ENCODE measurements around the gene RBM23.
A peak's percentile ranks its signal among the peaks of the same experiment; 100 is the strongest.
"Not testable (repeated sequence)": the region's sequence is repeated elsewhere in the genome, so short reads cannot be mapped to it uniquely, and the experiment has no call there.

The RBM23 gene

GRCh38 chr14:22918804-22919600 lies at the start of gene RBM23:
Gene RBM23, minus strand, starts transcription at chr14:22919149.
- no peaks in the 10 kb centered on the region for H3K27me3 ChIP-seq (replicated peaks; ENCODE audit: control insufficient read depth, insufficient read depth, low read length)
- peaks cover 38% of the 10 kb centered on the region for H3K36me3 ChIP-seq (ENCODE audit: control insufficient read depth, insufficient read depth, low read length, severe bottlenecking)
- H3K4me3 ChIP-seq (ENCODE audit: low read length) = peak within 1 kb of the TSS; percentile 97
- H3K9me3 ChIP-seq (ENCODE audit: control insufficient read depth, low read length) = no peaks in the 10 kb centered on the region
- peak; percentile 100 for DNase-seq (ENCODE audit: low read depth)
- peak within 1 kb of the TSS; percentile 91 for H3K9ac ChIP-seq (ENCODE audit: low read length)
- peaks cover 25% of the 10 kb centered on the region for H3K4me1 ChIP-seq (ENCODE audit: control insufficient read depth, insufficient read depth, low read length)

- Histone ChIP-seq H3K27me3 (replicated peaks; ENCODE audit: control insufficient read depth, insufficient read depth, low read length) (no peaks in the 10 kb centered on the region), H3K4me3 (ENCODE audit: low read length) (no peak overlapping the region), H3K9me3 (ENCODE audit: control insufficient read depth, low read length) (no peaks in the 10 kb centered on the region), H3K4me1 (ENCODE audit: control insufficient read depth, insufficient read depth, low read length) (no peaks in the 10 kb centered on the region), H3K36me3 (ENCODE audit: control insufficient read depth, insufficient read depth, low read length, severe bottlenecking) (no peaks in the 10 kb centered on the region), H3K9ac (ENCODE audit: low read length) (no peak overlapping the region)
- no peak for DNase-seq (ENCODE audit: low read depth)
Measured at GRCh38 chr14:22966783-22967269, 47.9 kb upstream of the RBM23 start.

GRCh38 chr14:22965916-22966782 lies 47.2 kb upstream of the RBM23 start:
- H3K4me1 ChIP-seq (ENCODE audit: control insufficient read depth, insufficient read depth, low read length); H3K27me3 ChIP-seq (replicated peaks; ENCODE audit: control insufficient read depth, insufficient read depth, low read length); H3K9ac ChIP-seq (ENCODE audit: low read length); H3K36me3 ChIP-seq (ENCODE audit: control insufficient read depth, insufficient read depth, low read length, severe bottlenecking); DNase-seq (ENCODE audit: low read depth); H3K9me3 ChIP-seq (ENCODE audit: control insufficient read depth, low read length); H3K4me3 ChIP-seq (ENCODE audit: low read length): not testable (repeated sequence)

- H3K27me3 ChIP-seq (replicated peaks; ENCODE audit: control insufficient read depth, insufficient read depth, low read length) = no peaks in the 10 kb centered on the region
- H3K4me1 ChIP-seq (ENCODE audit: control insufficient read depth, insufficient read depth, low read length) = no peaks in the 10 kb centered on the region
- no peak overlapping the region for H3K9ac ChIP-seq (ENCODE audit: low read length)
- DNase-seq (ENCODE audit: low read depth) = no peak
- no peaks in the 10 kb centered on the region for H3K36me3 ChIP-seq (ENCODE audit: control insufficient read depth, insufficient read depth, low read length, severe bottlenecking)
- no peak overlapping the region for H3K4me3 ChIP-seq (ENCODE audit: low read length)
- no peaks in the 10 kb centered on the region for H3K9me3 ChIP-seq (ENCODE audit: control insufficient read depth, low read length)
Measured at GRCh38 chr14:22962061-22962676, 43.2 kb upstream of the RBM23 start.

GRCh38 chr14:22955702-22956569 lies 37.0 kb upstream of the RBM23 start:
- no peaks in the 10 kb centered on the region for H3K9me3 ChIP-seq (ENCODE audit: control insufficient read depth, low read length)
- peak overlapping the region; percentile 87 for H3K4me3 ChIP-seq (ENCODE audit: low read length)
- H3K4me1 ChIP-seq (ENCODE audit: control insufficient read depth, insufficient read depth, low read length) = peaks cover 10% of the 10 kb centered on the region
- H3K9ac ChIP-seq (ENCODE audit: low read length) = peak overlapping the region; percentile 87
- peaks cover 4% of the 10 kb centered on the region for H3K36me3 ChIP-seq (ENCODE audit: control insufficient read depth, insufficient read depth, low read length, severe bottlenecking)
- peak; percentile 26 for DNase-seq (ENCODE audit: low read depth)
- H3K27me3 ChIP-seq (replicated peaks; ENCODE audit: control insufficient read depth, insufficient read depth, low read length) = no peaks in the 10 kb centered on the region

- Histone ChIP-seq H3K4me1 (ENCODE audit: control insufficient read depth, insufficient read depth, low read length) (peaks cover 10% of the 10 kb centered on the region), H3K36me3 (ENCODE audit: control insufficient read depth, insufficient read depth, low read length, severe bottlenecking) (peaks cover 4% of the 10 kb centered on the region), H3K27me3 (replicated peaks; ENCODE audit: control insufficient read depth, insufficient read depth, low read length) (no peaks in the 10 kb centered on the region), H3K9me3 (ENCODE audit: control insufficient read depth, low read length) (no peaks in the 10 kb centered on the region), H3K9ac (ENCODE audit: low read length) (no peak overlapping the region), H3K4me3 (ENCODE audit: low read length) (no peak overlapping the region)
- no peak for DNase-seq (ENCODE audit: low read depth)
Measured at GRCh38 chr14:22952418-22952817, 33.5 kb upstream of the RBM23 start.

- H3K4me1 ChIP-seq (ENCODE audit: control insufficient read depth, insufficient read depth, low read length); H3K9ac ChIP-seq (ENCODE audit: low read length); H3K9me3 ChIP-seq (ENCODE audit: control insufficient read depth, low read length); H3K27me3 ChIP-seq (replicated peaks; ENCODE audit: control insufficient read depth, insufficient read depth, low read length); DNase-seq (ENCODE audit: low read depth); H3K4me3 ChIP-seq (ENCODE audit: low read length); H3K36me3 ChIP-seq (ENCODE audit: control insufficient read depth, insufficient read depth, low read length, severe bottlenecking): not testable (repeated sequence)
Measured at GRCh38 chr14:22951795-22952194, 32.8 kb upstream of the RBM23 start.

- H3K27me3 ChIP-seq (replicated peaks; ENCODE audit: control insufficient read depth, insufficient read depth, low read length) = no peaks in the 10 kb centered on the region
- H3K4me1 ChIP-seq (ENCODE audit: control insufficient read depth, insufficient read depth, low read length) = no peaks in the 10 kb centered on the region
- H3K4me3 ChIP-seq (ENCODE audit: low read length) = no peak overlapping the region
- H3K36me3 ChIP-seq (ENCODE audit: control insufficient read depth, insufficient read depth, low read length, severe bottlenecking) = peaks cover 5% of the 10 kb centered on the region
- no peaks in the 10 kb centered on the region for H3K9me3 ChIP-seq (ENCODE audit: control insufficient read depth, low read length)
- no peak for DNase-seq (ENCODE audit: low read depth)
- H3K9ac ChIP-seq (ENCODE audit: low read length) = no peak overlapping the region
Measured at GRCh38 chr14:22945642-22946041, 26.7 kb upstream of the RBM23 start.

- DNase-seq (ENCODE audit: low read depth) = peak; percentile 28
- H3K4me1 ChIP-seq (ENCODE audit: control insufficient read depth, insufficient read depth, low read length) = no peaks in the 10 kb centered on the region
- H3K4me3 ChIP-seq (ENCODE audit: low read length) = no peak overlapping the region
- no peak overlapping the region for H3K9ac ChIP-seq (ENCODE audit: low read length)
- no peaks in the 10 kb centered on the region for H3K27me3 ChIP-seq (replicated peaks; ENCODE audit: control insufficient read depth, insufficient read depth, low read length)
- H3K36me3 ChIP-seq (ENCODE audit: control insufficient read depth, insufficient read depth, low read length, severe bottlenecking) = no peaks in the 10 kb centered on the region
- H3K9me3 ChIP-seq (ENCODE audit: control insufficient read depth, low read length) = no peaks in the 10 kb centered on the region
Measured at GRCh38 chr14:22939684-22940083, 20.7 kb upstream of the RBM23 start.

GRCh38 chr14:22935156-22935555 lies 16.2 kb upstream of the RBM23 start:
- Histone ChIP-seq H3K4me3 (ENCODE audit: low read length) (no peak overlapping the region), H3K36me3 (ENCODE audit: control insufficient read depth, insufficient read depth, low read length, severe bottlenecking) (no peaks in the 10 kb centered on the region), H3K4me1 (ENCODE audit: control insufficient read depth, insufficient read depth, low read length) (peaks cover under 1% of the 10 kb centered on the region), H3K27me3 (replicated peaks; ENCODE audit: control insufficient read depth, insufficient read depth, low read length) (no peaks in the 10 kb centered on the region), H3K9me3 (ENCODE audit: control insufficient read depth, low read length) (no peaks in the 10 kb centered on the region), H3K9ac (ENCODE audit: low read length) (no peak overlapping the region)
- no peak for DNase-seq (ENCODE audit: low read depth)

Data from adipocyte (in vitro differentiated cells).